ENCODE measurements around the gene TNS4.
A peak's percentile ranks its signal among the peaks of the same experiment; 100 is the strongest.

The TNS4 gene

DNA sequence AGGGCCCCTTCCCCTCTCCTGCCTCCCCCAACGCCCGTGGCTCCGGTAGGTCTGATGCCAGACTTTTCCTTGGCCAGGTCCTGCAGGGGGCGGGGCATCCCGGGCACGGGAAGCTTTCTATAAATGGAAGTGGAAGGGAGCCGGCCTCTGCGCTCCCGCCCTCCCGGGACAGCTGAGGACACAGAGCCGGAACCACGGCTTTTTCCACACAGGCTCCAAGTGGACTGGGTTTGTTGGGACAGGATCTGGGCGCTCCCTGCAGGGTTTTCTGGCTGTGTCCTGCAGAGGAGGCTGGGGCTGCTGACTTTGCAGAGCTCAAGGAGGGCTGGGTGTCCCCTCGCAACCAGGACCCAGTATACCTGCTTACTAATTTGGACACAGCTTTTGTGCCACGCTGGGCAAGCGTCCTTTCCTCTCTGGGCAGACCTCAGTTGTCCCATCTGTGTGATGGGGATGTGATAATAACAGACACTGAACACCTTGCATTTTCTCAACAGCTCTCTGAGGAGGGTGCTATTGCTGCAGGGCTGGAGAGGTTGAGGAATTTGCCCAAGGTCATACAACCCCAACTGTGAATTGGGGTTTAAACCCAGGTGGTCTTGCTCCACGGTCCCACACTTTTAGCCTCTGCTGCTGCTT is 1.8 kb downstream of the TNS4 start:
- no peak overlapping the region for H3K4me3 Mint-ChIP-seq
- no peak for DNase-seq (ENCODE audit: low spot score)
- H3K4me1 Mint-ChIP-seq (ENCODE audit: low read depth): peaks cover 14% of the 10 kb centered on the region
- no peak overlapping the region for H3K27ac Mint-ChIP-seq
- no peaks in the 10 kb centered on the region for H3K9me3 Mint-ChIP-seq
- H3K27me3 Mint-ChIP-seq (ENCODE audit: low read depth): no peaks in the 10 kb centered on the region
- no peaks in the 10 kb centered on the region for H3K36me3 Mint-ChIP-seq (ENCODE audit: low read depth)

DNA sequence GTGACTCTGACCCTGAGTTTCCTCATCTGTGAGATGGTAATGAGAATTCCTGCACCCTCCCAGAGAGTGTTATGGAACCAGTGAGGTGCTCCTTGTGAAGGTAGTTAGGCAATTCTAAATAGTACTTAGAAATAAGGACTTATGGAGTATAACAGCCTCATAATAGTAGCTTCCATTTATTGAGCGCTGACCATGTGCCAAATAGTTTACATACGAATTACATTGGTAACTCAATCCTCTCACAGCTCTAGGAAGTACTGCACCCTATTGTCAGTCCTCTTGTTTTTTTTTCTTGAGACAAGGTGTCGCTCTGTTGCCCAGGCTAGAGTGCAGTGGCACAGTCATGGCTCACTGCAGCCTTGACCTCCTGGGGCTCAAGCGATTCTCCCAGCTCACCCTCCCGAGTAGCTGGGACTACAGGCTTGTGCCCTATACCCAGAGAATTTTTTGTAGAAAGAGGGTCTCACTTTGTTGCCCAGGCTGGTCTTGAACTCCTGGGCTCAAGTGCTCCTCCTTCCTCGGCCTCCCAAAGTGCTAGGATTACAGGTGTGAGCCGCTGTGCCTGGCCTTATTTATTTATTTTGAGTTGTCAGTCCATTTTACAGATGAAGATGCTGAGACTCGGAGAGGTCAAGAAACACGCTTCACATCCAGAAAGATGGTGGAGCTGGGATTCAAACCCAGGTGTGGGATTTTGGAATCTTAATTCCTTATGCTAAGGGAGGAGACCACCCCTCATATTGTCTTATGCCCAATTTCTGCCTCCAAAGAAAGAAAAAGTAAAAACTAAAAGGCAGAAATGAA is 2.9 kb downstream of the TNS4 start:
- no peaks in the 10 kb centered on the region for H3K27me3 Mint-ChIP-seq (ENCODE audit: low read depth)
- no peak overlapping the region for H3K27ac Mint-ChIP-seq
- no peaks in the 10 kb centered on the region for H3K36me3 Mint-ChIP-seq (ENCODE audit: low read depth)
- H3K4me3 Mint-ChIP-seq: no peak overlapping the region
- no peaks in the 10 kb centered on the region for H3K9me3 Mint-ChIP-seq
- no peak for DNase-seq (ENCODE audit: low spot score)
- H3K4me1 Mint-ChIP-seq (ENCODE audit: low read depth): peaks cover 14% of the 10 kb centered on the region

DNA sequence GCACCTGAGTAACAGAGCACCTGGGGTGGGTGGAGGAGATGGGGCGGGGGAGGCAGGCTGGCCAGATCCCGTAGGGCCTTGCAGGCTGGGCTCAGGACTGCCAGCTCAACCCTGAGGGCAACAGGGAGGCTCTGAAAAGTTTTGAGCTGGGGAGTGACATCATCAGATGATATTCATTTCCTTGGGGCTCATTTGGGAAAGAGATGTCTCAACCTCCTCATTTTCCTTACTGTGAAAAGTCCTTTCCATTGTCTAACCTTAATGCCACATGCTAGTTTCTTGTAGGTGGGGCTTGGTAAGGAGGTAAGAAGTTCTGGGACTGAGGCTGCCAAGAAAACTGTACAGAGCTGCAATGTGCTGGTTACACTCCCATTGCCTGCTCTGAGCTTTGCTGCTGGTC is 3.7 kb downstream of the TNS4 start:
- no peaks in the 10 kb centered on the region for H3K9me3 Mint-ChIP-seq
- no peak overlapping the region for H3K4me3 Mint-ChIP-seq
- H3K36me3 Mint-ChIP-seq (ENCODE audit: low read depth): no peaks in the 10 kb centered on the region
- H3K27me3 Mint-ChIP-seq (ENCODE audit: low read depth): no peaks in the 10 kb centered on the region
- DNase-seq (ENCODE audit: low spot score): no peak
- peaks cover 15% of the 10 kb centered on the region for H3K4me1 Mint-ChIP-seq (ENCODE audit: low read depth)
- H3K27ac Mint-ChIP-seq: no peak overlapping the region

DNA sequence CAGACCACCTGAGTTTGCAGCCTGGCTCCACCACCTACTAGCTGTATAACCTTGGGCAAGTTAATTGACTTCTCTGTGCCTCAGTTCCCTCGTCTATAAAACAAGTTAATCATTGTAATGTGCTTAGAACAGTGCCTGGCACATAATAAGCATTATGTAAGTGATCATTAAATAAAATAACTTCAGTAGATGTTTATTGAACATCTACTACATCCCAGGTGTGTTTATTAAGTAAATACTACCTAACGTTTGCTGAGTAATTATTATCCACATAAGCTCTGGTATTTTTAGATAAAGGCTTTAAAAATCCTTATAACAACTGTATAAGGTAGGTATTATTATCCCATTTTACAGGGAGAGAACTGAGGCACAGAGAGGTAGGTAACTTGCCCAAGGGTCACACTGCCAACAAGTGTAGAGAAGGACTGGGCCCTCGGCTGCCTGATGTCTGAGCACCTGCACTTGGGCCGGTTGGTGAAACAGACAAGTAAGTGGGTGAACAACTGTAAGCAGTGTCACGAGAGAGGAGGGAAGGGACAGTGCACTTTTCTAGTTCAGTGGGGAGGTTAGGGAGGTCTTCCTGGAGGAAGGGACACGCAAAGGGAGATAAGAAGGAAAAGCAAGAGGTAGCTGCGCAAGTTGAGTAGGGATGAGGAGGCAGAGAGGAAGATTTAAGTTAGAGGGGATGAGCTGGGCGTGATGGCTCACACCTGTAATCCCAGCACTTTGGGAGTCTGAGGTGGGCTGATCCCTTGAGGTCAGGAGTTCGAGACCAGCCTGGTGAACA is 4.6 kb downstream of the TNS4 start:
- H3K36me3 Mint-ChIP-seq (ENCODE audit: low read depth): no peaks in the 10 kb centered on the region
- peak overlapping the region; percentile 52 for H3K27ac Mint-ChIP-seq
- H3K27me3 Mint-ChIP-seq (ENCODE audit: low read depth): no peaks in the 10 kb centered on the region
- peaks cover 13% of the 10 kb centered on the region for H3K4me1 Mint-ChIP-seq (ENCODE audit: low read depth)
- no peaks in the 10 kb centered on the region for H3K9me3 Mint-ChIP-seq
- no peak overlapping the region for H3K4me3 Mint-ChIP-seq
- no peak for DNase-seq (ENCODE audit: low spot score)

DNA sequence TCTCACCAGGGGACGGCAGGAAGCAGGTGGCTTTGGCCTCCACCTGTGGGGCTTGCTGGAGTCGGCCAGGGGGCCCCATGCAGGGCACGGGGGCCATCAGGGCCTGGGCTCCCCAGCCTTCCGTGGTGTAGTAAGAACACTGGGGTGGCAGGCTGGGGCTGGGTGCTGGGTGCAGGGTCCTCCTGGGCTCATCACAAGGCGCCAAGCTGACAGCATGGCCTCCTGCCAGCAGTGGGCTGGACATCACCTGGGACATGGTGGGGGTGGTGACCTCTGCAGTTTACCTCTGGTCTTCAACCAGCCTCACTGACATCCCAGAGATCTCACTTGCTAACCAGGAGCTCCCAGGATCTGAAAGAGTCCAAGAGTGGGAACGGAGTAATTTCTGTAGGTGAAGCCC is 5.3 kb downstream of the TNS4 start:
- DNase-seq (ENCODE audit: low spot score): no peak
- Mint-ChIP-seq H3K36me3 (ENCODE audit: low read depth) (no peaks in the 10 kb centered on the region), H3K27ac (no peak overlapping the region), H3K4me1 (ENCODE audit: low read depth) (peaks cover 19% of the 10 kb centered on the region), H3K9me3 (no peaks in the 10 kb centered on the region), H3K27me3 (ENCODE audit: low read depth) (no peaks in the 10 kb centered on the region), H3K4me3 (no peak overlapping the region)

DNA sequence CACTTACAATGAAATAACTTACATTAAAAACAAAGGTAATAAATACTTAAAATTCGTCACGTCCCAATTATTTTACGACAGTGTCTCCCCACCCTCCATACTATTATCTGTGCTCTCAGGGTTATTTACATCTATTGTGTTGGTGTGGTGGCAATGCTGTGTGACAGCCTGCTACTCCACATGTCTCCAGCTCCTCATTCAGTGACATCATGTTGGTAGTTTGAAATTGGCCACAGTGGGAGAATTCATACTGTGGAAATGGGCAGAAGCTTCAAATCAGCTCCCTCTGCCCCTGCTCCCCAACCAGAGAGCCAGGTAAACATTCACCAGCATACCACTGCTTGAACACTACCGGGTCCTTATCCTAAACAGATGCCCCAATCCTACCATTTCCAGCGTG is 6.3 kb downstream of the TNS4 start:
- Mint-ChIP-seq H3K27ac (no peak overlapping the region), H3K9me3 (no peaks in the 10 kb centered on the region), H3K4me1 (ENCODE audit: low read depth) (peaks cover 29% of the 10 kb centered on the region), H3K4me3 (no peak overlapping the region), H3K27me3 (ENCODE audit: low read depth) (no peaks in the 10 kb centered on the region), H3K36me3 (ENCODE audit: low read depth) (no peaks in the 10 kb centered on the region)
- DNase-seq (ENCODE audit: low spot score): no peak

DNA sequence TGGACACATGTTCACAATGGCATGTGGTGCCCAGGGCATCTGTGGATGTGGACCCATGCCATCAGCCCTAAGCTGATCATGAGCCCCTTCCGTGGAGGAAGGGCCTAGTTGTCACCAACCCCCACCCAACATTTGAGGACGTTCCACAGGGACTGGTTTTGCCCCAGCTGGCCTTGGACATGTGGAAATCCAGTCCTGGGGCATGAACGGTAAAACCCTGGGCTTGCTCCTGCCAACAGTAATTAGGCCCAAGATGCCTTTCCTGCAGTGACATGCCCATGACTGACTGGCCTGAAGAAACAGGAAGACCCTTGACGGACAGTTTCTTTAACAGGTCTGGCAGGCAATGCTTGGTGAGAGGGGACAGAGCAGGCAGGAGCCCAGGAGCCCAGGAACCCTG is 7.7 kb downstream of the TNS4 start:
- H3K27me3 Mint-ChIP-seq (ENCODE audit: low read depth): no peaks in the 10 kb centered on the region
- no peaks in the 10 kb centered on the region for H3K9me3 Mint-ChIP-seq
- no peak overlapping the region for H3K4me3 Mint-ChIP-seq
- no peaks in the 10 kb centered on the region for H3K36me3 Mint-ChIP-seq (ENCODE audit: low read depth)
- no peak for DNase-seq (ENCODE audit: low spot score)
- peaks cover 39% of the 10 kb centered on the region for H3K4me1 Mint-ChIP-seq (ENCODE audit: low read depth)
- no peak overlapping the region for H3K27ac Mint-ChIP-seq

DNA sequence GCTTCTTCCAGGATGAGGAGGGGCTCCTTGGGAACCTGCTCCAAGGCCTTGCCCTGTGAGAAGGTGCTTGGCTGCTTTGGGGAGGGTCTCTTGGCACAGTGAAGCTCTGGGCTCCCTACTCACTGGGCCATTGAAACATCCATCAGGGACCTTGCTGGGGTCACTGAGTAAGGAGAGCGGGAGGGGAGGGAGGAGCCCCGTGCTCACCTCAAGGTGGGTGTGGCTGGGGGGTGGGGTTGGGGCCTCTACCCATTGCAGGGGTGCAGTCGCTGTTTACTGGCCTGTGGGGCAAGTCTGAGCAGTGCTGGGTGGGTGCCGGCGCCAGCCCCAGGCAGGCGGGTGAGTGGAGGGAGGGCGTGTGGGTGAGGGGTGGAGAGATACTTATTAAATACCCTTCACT is 9.9 kb downstream of the TNS4 start:
- H3K9me3 Mint-ChIP-seq: no peaks in the 10 kb centered on the region
- no peaks in the 10 kb centered on the region for H3K36me3 Mint-ChIP-seq (ENCODE audit: low read depth)
- H3K4me3 Mint-ChIP-seq: peak overlapping the region; percentile 17
- H3K27ac Mint-ChIP-seq: peak overlapping the region; percentile 68
- peaks cover 37% of the 10 kb centered on the region for H3K4me1 Mint-ChIP-seq (ENCODE audit: low read depth)
- DNase-seq (ENCODE audit: low spot score): no peak
- H3K27me3 Mint-ChIP-seq (ENCODE audit: low read depth): no peaks in the 10 kb centered on the region

DNA sequence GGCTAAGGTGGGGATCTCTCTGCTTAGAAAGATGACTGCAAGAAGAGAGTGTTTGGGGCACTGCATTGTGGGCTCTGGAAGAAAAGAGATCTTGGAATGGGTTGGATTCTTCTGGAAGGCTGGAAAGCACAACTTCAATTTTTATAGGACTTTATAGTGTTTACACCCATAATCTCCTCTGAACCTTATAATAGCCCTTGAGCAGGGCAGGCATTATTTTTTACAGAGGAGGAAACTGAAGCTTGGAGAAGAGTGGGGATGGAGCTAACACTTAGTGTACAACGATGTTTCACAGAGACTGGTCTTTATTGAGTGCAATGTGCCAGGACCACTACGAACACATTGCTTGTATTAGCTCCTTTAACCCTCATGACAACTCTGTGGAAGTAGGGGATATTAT is 10.4 kb downstream of the TNS4 start:
- H3K27ac Mint-ChIP-seq: peak overlapping the region; percentile 68
- peaks cover 1% of the 10 kb centered on the region for H3K36me3 Mint-ChIP-seq (ENCODE audit: low read depth)
- no peaks in the 10 kb centered on the region for H3K27me3 Mint-ChIP-seq (ENCODE audit: low read depth)
- no peaks in the 10 kb centered on the region for H3K9me3 Mint-ChIP-seq
- peak overlapping the region; percentile 17 for H3K4me3 Mint-ChIP-seq
- DNase-seq (ENCODE audit: low spot score): no peak
- peaks cover 41% of the 10 kb centered on the region for H3K4me1 Mint-ChIP-seq (ENCODE audit: low read depth)

DNA sequence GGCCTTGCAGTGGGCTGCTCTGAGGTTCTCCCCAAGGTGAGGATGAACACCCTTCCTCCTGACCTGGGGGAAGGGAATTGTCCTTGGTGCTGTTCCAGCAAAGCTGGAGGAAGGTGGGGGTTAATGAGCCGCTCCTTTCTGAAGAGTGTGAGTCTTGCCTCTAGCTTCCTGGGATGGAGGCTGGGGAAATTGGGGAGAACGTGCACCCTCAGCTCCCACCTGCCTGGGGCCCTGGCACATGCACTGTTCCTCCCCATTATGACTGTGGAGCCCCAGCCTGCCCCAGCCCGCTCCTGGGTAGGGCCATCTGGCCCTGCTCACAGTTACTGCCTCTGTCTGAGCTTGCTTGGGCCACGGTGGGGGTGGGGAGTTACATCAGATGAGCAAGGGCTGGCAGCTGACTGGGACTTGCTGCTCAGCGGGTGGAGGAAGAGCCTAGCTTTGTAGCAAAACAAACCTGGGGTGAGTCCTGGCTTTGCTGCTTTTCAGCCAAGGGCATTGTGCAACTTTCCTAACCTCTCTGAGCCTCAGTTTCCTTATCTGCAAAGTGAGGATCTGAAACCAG is 11.1 kb downstream of the TNS4 start:
- Mint-ChIP-seq H3K9me3 (no peaks in the 10 kb centered on the region), H3K4me1 (ENCODE audit: low read depth) (peaks cover 46% of the 10 kb centered on the region), H3K36me3 (ENCODE audit: low read depth) (peaks cover 2% of the 10 kb centered on the region), H3K27ac (peak overlapping the region; percentile 79), H3K4me3 (peak overlapping the region; percentile 63), H3K27me3 (ENCODE audit: low read depth) (no peaks in the 10 kb centered on the region)
- DNase-seq (ENCODE audit: low spot score): no peak

DNA sequence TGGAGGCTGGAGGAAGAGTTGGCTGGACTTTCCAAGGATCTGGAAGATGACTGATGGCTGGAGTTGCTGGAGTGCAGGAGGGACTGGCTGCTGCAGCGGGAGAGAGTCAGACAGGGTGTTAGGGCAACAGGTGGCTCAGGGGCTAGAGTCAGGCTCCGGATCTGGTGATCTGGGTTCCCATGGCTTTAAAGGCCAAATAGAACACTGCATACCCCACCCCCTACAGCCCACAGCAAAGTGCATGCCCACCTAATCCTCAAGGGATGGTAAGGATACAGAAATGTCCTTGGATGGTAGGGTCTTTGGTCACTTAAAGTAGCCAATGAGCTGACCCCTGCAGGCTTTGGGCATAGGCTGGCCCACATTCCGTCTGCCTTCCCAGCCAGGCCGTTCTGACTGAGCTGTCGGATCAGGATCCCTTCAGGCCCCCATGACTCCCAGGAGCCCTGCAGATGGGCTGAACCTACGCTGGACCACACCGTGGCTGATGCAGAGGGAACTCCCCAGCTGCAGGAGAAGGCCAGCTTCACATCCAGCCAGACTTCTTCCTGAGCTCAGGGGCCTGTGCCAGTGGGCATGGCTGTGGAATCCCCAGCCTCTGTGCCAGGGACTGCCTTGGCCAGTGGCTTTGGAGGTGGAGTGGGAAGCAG is 13.9 kb downstream of the TNS4 start:
- H3K36me3 Mint-ChIP-seq (ENCODE audit: low read depth): peaks cover 3% of the 10 kb centered on the region
- H3K4me3 Mint-ChIP-seq: no peak overlapping the region
- peaks cover 65% of the 10 kb centered on the region for H3K4me1 Mint-ChIP-seq (ENCODE audit: low read depth)
- H3K9me3 Mint-ChIP-seq: no peaks in the 10 kb centered on the region
- H3K27me3 Mint-ChIP-seq (ENCODE audit: low read depth): no peaks in the 10 kb centered on the region
- H3K27ac Mint-ChIP-seq: no peak overlapping the region
- DNase-seq (ENCODE audit: low spot score): no peak

DNA sequence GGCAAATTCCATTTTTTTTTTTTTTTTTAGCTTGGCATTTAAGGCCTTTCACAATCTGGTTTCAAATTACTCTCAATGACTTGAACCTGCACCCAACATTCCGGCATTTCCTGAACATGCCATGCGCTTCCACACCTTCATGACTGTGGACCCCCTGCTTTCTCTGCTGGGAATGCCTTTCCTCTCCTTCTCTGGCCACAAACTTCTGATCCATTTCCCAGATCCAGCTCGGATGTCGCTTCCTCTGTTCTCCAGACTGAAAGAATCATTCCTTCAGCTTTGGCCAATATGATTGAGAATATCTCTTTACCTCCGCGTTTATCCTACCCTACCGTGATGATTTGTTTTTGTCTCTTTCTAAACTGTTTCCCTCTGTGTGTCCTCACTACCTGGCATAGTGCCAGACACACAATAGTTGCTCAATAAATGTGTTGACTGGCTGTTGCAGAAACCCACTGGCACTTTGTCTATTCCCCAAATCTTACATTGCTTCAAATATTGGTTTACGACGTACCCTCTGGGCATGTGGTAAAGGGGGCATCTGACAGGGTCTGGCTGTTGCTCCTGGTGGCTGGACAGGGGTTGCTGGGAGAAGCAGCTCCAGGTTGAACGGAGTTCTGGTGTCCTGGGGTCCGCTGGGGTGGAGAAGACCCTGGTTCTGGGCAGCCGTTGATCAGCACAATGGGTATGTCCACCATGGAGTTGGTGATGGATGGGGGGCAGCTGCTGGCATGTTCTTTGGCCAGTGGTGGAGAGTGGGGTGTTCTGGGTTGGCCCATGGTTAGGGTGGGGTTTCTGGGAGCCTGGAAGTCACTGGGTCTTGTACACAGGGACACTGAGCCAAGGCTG is 14.7 kb downstream of the TNS4 start:
- H3K27ac Mint-ChIP-seq: peak overlapping the region; percentile 72

More for the DNA sequence above, 14.7 kb downstream of the TNS4 start:
- no peak overlapping the region for H3K4me3 Mint-ChIP-seq
- H3K9me3 Mint-ChIP-seq: no peaks in the 10 kb centered on the region
- peaks cover 3% of the 10 kb centered on the region for H3K36me3 Mint-ChIP-seq (ENCODE audit: low read depth)
- no peaks in the 10 kb centered on the region for H3K27me3 Mint-ChIP-seq (ENCODE audit: low read depth)
- peaks cover 72% of the 10 kb centered on the region for H3K4me1 Mint-ChIP-seq (ENCODE audit: low read depth)
- no peak for DNase-seq (ENCODE audit: low spot score)

Data from T-helper 2 cell treated with Interferon-gamma antibody and Interleukin-4, amounts not matched to agents 5 μg/mL and 100 μg/mL, for 36 hours (primary cell).